GM23248 (cell line): Measurements from ENCODE around the gene RFX3. TPM values are rescaled to one million over a fixed set of nuclear protein-coding genes. Genes with fewer than 3 reads are reported as not detected.

Experiments used
- DNase-seq: peaks from one replicate; pipeline ENCODE4 v3.0.0-alpha.2; 2015
- H2AFZ ChIP-seq: fragments of 200-600 bp; sonication (generic); 2 replicates; pipeline ENCODE4 v1.6.1; 2016; ENCODE audit warnings: antibody characterized with exemption
- H3F3A ChIP-seq: fragments of 200-600 bp; sonication (generic); 2 replicates; pipeline ENCODE4 v1.6.1; 2016; ENCODE audit warnings: mild to moderate bottlenecking, antibody characterized with exemption, mixed run types; ENCODE audit not compliant: insufficient read depth
- H3K27ac ChIP-seq: fragments of 200-600 bp; sonication (generic); 2 replicates; pipeline ENCODE4 v1.5.1; 2016; ENCODE audit warnings: mild to moderate bottlenecking
- H3K27me3 ChIP-seq: fragments of 200-600 bp; sonication (generic); replicated peaks from 2 replicates; pipeline ENCODE4 v1.6.1; 2016; ENCODE audit warnings: mild to moderate bottlenecking; ENCODE audit not compliant: insufficient read depth
- H3K36me3 ChIP-seq: fragments of 200-600 bp; sonication (generic); 2 replicates; pipeline ENCODE4 v1.6.1; 2016; ENCODE audit warnings: low read depth, mild to moderate bottlenecking
- H3K4me1 ChIP-seq: fragments of 200-600 bp; sonication (generic); 2 replicates; pipeline ENCODE4 v1.6.1; 2016; ENCODE audit warnings: mild to moderate bottlenecking; ENCODE audit not compliant: insufficient read depth
- H3K4me2 ChIP-seq: fragments of 200-600 bp; sonication (generic); one replicate; pipeline ENCODE4 v1.6.1; 2016; ENCODE audit warnings: mild to moderate bottlenecking; ENCODE audit not compliant: unreplicated experiment
- H3K4me3 ChIP-seq: fragments of 200-600 bp; sonication (generic); 2 replicates; pipeline ENCODE4 v1.5.1; 2016; ENCODE audit warnings: mild to moderate bottlenecking
- H3K79me2 ChIP-seq: fragments of 200-600 bp; sonication (generic); 2 replicates; pipeline ENCODE4 v1.6.1; 2016; ENCODE audit warnings: mild to moderate bottlenecking; ENCODE audit not compliant: insufficient read depth
- H3K9ac ChIP-seq: fragments of 200-600 bp; sonication (generic); 2 replicates; pipeline ENCODE4 v1.6.1; 2016; ENCODE audit warnings: mild to moderate bottlenecking
- H3K9me2 ChIP-seq: fragments of 200-600 bp; sonication (generic); 2 replicates; pipeline ENCODE4 v1.6.1; 2016; ENCODE audit warnings: mixed run types, mild to moderate bottlenecking, moderate library complexity; ENCODE audit not compliant: insufficient read depth
- H3K9me3 ChIP-seq: fragments of 200-600 bp; sonication (generic); one replicate; pipeline ENCODE4 v1.6.1; 2017; ENCODE audit warnings: low read depth
- H4K20me1 ChIP-seq: fragments of 200-600 bp; sonication (generic); 2 replicates; pipeline ENCODE4 v1.6.0; 2016; ENCODE audit not compliant: insufficient read depth
- EZH2 ChIP-seq: fragments of 200-600 bp; sonication (generic); IDR thresholded peaks from 2 replicates; pipeline ENCODE4 v1.6.1; 2018; ENCODE audit warnings: antibody characterized with exemption, mild to moderate bottlenecking; ENCODE audit not compliant: insufficient read depth, poor library complexity, severe bottlenecking
- EZH2phosphoT487 ChIP-seq: fragments of 200-600 bp; sonication (generic); IDR thresholded peaks from 2 replicates; pipeline ENCODE4 v1.6.1; 2018; ENCODE audit warnings: antibody characterized with exemption, moderate library complexity, mild to moderate bottlenecking, low read depth; ENCODE audit not compliant: insufficient read depth
- WGBS, 2 experiments: methylation state at CpG; one replicate each; pipeline ENCODE4 v1.1.6; 2015 to 2017; ENCODE audit warnings: low lambda C conversion rate in 2 of 2, low coverage in 1 of 2; ENCODE audit errors: missing lambda C conversion rate in 2 of 2; 5-methylcytosine and 5-hydroxymethylcytosine counted together
- in situ Hi-C: fragments of 300-500 bp; cut with MboI; formaldehyde crosslinking; loops from 2 replicates; pipeline ENCODE4 v1.15.0; 2020
- polyA plus RNA-seq: library from polyadenylated mRNA; unstranded; fragments of >200 nt; fragmentation: Nextera tagmentation; extraction: Ambion mirVana; gene quantifications from 2 replicates; pipeline ENCODE4 v1.2.1, GENCODE V29; 2016
- total RNA-seq: library from RNA; depleted of rRNA; stranded (reverse); fragments of >200 nt; shearing (Covaris generic); gene quantifications from 2 replicates; pipeline ENCODE4 v1.2.3, GENCODE V29; 2014

The RFX3 gene
- total and polyA plus RNA-seq, 2 experiments from 2014 or later: 0.80 to 1.9 TPM

GRCh38 chr9:3181049-3181953 is 344.5 kb downstream of the RFX3 start:
- peak; percentile 38 for DNase-seq
- no peak overlapping the region for H3K27ac ChIP-seq
- 2 to 4% methylated on average over 69 to 75 of the region's 76 CpGs for whole genome bisulfite sequencing, 2 experiments
- H3K27me3 ChIP-seq: peaks cover 6% of the 10 kb centered on the region
- H3F3A ChIP-seq: peaks cover 17% of the 10 kb centered on the region; the same call in 1 of the 2 replicates
- no peak overlapping the region for H3K9ac ChIP-seq
- H3K36me3 ChIP-seq: no peaks in the 10 kb centered on the region
- peaks cover 29% of the 10 kb centered on the region for H3K4me1 ChIP-seq
- TF ChIP-seq EZH2 (no peak), EZH2phosphoT487 (no peak)
- H3K4me2 ChIP-seq: peak overlapping the region; percentile 43
- H4K20me1 ChIP-seq: no peaks in the 10 kb centered on the region
- H3K4me3 ChIP-seq: peak overlapping the region; percentile 59
- H3K9me3 ChIP-seq: no peaks in the 10 kb centered on the region
- peak overlapping the region; percentile 47 for H2AFZ ChIP-seq
- H3K79me2 ChIP-seq: no peaks in the 10 kb centered on the region
- in situ Hi-C loops: no loop called here
- no peaks in the 10 kb centered on the region for H3K9me2 ChIP-seq

- H3K36me3 ChIP-seq: no peaks in the 10 kb centered on the region
- no peak for DNase-seq
- 23 to 25% methylated on average over 19 of the region's 19 CpGs for WGBS, 2 experiments
- H3K9ac ChIP-seq: no peak overlapping the region
- H2AFZ ChIP-seq: peak overlapping the region; percentile 47; the same call in 1 of the 2 replicates
- TF ChIP-seq EZH2: no peak
- no peak for TF ChIP-seq EZH2phosphoT487
- peaks cover 6% of the 10 kb centered on the region for H3K27me3 ChIP-seq
- H3F3A ChIP-seq: peaks cover 17% of the 10 kb centered on the region; the same call in 1 of the 2 replicates
- no peaks in the 10 kb centered on the region for H3K9me2 ChIP-seq
- H3K79me2 ChIP-seq: no peaks in the 10 kb centered on the region
- no peaks in the 10 kb centered on the region for H4K20me1 ChIP-seq
- peak overlapping the region; percentile 43 for H3K4me2 ChIP-seq
- no peaks in the 10 kb centered on the region for H3K9me3 ChIP-seq
- H3K4me1 ChIP-seq: peaks cover 29% of the 10 kb centered on the region
- H3K4me3 ChIP-seq: peak overlapping the region; percentile 59
- H3K27ac ChIP-seq: no peak overlapping the region
- in situ Hi-C loops: no loop called here
Observed at GRCh38 chr9:3180696-3181048, 345.1 kb downstream of the RFX3 start.

- H3K27me3 ChIP-seq: peaks cover 6% of the 10 kb centered on the region
- no peak overlapping the region for H3K9ac ChIP-seq
- no peak overlapping the region for H3K4me2 ChIP-seq
- no peaks in the 10 kb centered on the region for H3K79me2 ChIP-seq
- TF ChIP-seq EZH2phosphoT487: no peak
- TF ChIP-seq EZH2: no peak
- WGBS, 2 experiments: 70 to 73% methylated on average over 4 of the region's 4 CpGs
- H3K4me1 ChIP-seq: peaks cover 29% of the 10 kb centered on the region
- H3K27ac ChIP-seq: no peak overlapping the region
- H3K9me2 ChIP-seq: no peaks in the 10 kb centered on the region
- H3K9me3 ChIP-seq: no peaks in the 10 kb centered on the region
- H4K20me1 ChIP-seq: no peaks in the 10 kb centered on the region
- DNase-seq: peak; percentile 32
- H3K4me3 ChIP-seq: no peak overlapping the region
- peaks cover 17% of the 10 kb centered on the region; the same call in 1 of the 2 replicates for H3F3A ChIP-seq
- H2AFZ ChIP-seq: no peak overlapping the region
- no peaks in the 10 kb centered on the region for H3K36me3 ChIP-seq
- in situ Hi-C loops: no loop called here
Observed at GRCh38 chr9:3179711-3180110, 346.1 kb downstream of the RFX3 start.

- WGBS, 2 experiments: 42 to 59% methylated on average over 1 of the region's 1 CpG
- Histone ChIP-seq H3K27me3 (no peaks in the 10 kb centered on the region; the same call in none of the 2 replicates), H2AFZ (no peak overlapping the region), H3K79me2 (no peaks in the 10 kb centered on the region), H3K9me3 (no peaks in the 10 kb centered on the region), H3K9me2 (no peaks in the 10 kb centered on the region), H3K4me2 (no peak overlapping the region), H3K4me1 (peaks cover 29% of the 10 kb centered on the region), H3F3A (peaks cover 17% of the 10 kb centered on the region; the same call in 1 of the 2 replicates), H3K9ac (no peak overlapping the region), H4K20me1 (no peaks in the 10 kb centered on the region), H3K27ac (no peak overlapping the region), H3K36me3 (no peaks in the 10 kb centered on the region), H3K4me3 (no peak overlapping the region)
- TF ChIP-seq EZH2: no peak
- no peak for TF ChIP-seq EZH2phosphoT487
- DNase-seq: peak; percentile 77
- in situ Hi-C loops: no loop called here
Observed at GRCh38 chr9:3177936-3178335, 347.9 kb downstream of the RFX3 start.
